Right hindlimb (tissue), 1 donor: ENCODE data around the gene CHD6.

Experiments used
- DNase-seq: peaks from one replicate; pipeline ENCODE4 v3.0.0-alpha.2; 2018

The CHD6 gene

GRCh38 chr20:41458761-41459160 is 159.4 kb downstream of the CHD6 start:
- DNase-seq: no peak

DNA sequence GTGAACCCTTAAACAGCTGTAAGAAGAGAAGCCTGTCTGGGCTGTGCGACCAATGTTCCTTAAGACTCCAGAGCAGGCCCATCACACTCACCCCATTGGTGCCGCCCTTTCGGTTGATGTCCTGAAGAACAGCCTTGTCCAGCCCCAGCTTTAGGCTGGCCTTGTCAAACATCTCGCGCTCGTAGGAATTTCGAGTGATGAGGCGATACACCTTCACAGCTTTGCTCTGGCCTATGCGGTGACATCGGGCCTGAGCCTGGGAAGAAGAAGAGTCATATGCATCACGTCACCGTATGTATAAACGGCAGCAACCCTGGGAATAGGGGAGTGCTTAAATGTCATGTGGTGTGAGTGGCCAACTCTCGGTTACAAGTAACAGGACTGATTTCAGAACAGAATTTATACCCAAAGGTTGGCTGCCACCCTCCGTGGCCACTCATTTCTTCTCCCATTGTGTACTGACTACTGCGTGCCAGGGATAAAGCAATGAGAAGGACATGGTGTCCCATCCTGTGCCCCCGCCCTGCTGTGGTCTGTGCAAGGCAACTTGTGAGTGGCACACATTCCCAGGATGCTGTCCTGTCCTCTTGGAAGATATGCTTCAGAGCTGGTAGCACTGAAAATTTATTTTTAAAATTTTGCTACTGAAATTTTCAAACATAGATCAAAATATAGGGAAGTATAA is 160.9 kb downstream of the CHD6 start:
- no peak for DNase-seq

- DNase-seq: no peak
Observed at GRCh38 chr20:41456351-41456750, 161.8 kb downstream of the CHD6 start.

- DNase-seq: no peak
Observed at GRCh38 chr20:41454250-41454649, 163.9 kb downstream of the CHD6 start.

GRCh38 chr20:41453010-41453950 is 164.9 kb downstream of the CHD6 start:
- DNase-seq: peak; percentile 76

DNA sequence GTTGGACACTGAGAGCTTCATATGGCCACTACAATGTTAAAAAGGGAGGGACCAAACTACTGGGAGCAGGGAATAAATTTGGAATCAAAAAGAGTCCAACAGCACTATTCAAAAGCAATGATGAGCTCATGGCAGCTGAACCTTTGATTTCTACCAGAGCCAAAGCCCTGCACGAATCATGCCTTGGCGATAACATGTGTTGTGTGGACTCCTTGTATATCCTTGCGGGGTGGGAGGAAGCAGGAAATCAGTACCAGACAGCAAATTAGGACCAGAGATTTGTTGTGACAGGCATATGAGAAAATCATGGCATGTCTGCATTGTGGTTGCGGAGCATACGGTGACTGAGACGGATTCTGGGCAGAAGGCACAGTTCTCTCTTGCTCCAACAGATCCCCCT is 166.0 kb downstream of the CHD6 start:
- DNase-seq: no peak

DNA sequence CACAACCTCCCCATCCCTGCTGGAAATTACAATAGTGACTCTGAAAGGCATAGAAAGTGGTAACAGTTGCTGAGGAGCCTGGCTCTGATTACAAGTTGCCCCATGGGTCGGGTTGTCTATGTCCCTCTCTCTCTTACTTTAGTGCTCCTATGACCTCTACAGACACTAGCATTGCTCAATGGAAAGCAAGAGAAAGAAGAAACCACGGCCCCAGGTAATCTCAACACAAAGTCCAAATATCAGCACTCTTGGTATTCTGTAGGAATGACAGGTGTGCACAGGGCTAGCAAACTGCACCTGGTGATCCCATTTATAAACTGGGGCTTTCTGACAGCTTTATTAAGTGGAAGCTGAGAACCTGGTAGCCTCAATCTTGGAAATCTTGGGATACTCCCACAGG is 171.2 kb downstream of the CHD6 start:
- DNase-seq: no peak

- DNase-seq: no peak
Observed at GRCh38 chr20:41446456-41446855, 171.7 kb downstream of the CHD6 start.

GRCh38 chr20:41444821-41445220 is 173.4 kb downstream of the CHD6 start:
- DNase-seq: no peak

DNA sequence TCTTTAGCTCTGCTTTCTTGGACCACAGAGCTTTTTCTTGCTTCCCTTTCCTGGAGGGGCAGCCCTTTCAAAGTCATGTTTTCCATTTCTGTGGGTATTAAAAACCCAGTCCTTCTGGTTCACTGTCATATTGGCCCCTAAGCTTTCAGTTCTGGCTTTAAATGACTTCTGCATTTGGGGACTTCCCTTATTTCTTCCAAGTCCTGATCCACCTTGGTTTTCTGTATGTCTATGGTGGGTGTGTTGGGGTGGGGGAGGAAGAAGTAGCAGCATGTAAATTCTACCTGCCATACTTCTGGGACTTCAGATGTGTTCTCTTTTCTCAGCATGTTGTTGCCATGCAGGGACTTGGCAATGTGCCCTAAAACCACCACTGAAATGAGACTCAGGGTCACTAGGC is 174.5 kb downstream of the CHD6 start:
- no peak for DNase-seq

DNA sequence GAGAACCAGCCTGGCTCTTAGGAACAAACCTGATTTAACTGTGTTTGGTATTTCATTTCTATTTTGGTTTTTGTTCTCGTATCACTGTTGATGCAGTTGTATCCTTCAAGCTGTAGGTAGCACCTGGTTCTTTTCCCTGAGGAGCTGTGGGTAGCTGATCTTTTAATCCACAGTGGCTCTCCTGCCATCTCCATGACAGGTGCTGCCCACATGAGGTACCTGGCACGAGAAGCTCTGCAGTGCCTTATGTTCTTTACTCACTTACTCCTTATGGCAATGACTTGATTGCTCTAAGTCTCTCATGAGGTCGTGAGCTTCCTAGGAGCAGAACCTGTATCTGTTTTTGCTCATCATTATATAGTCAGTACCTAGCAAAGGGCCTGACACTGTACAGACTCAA is 177.3 kb downstream of the CHD6 start:
- DNase-seq: no peak

GRCh38 chr20:41437836-41438235 is 180.3 kb downstream of the CHD6 start:
- no peak for DNase-seq

DNA sequence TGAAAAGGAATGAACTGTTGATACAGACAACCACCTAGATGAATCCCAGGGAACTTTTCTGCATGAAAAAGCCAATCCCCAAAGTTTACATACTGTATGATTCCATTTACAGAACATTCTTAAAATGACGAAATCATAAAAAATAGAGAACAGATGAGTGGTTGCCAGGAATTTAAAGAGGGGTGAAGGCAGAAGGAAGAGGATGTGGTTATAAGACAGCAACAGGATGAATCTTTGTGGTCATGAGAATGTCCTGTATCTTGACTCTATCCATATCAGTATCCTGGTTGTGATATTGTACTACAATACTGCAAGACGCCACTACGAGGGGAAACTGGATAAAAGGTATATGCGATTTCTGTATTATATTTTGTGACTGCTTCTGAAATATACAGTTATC is 181.5 kb downstream of the CHD6 start:
- DNase-seq: no peak

- no peak for DNase-seq
Observed at GRCh38 chr20:41433203-41433602, 185.0 kb downstream of the CHD6 start.

DNA sequence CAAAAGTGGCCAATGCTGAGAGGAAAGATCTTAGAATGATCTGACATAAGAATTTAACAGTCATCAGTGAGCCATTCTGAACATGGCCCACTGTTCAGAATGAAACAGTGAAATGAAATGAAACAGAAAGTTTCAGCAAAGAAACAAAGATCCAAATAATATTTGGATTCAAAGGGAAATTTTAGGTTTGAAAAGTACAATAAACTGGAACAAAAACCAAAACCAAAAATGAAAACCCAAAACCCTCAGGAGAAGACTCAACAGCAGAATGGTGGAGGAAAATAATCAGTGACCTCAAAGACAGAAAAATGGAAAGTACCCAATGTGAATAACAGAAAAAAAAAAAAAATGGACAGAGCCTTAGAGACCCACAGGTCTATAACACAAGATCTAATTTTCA is 185.4 kb downstream of the CHD6 start:
- DNase-seq: no peak

- DNase-seq: no peak
Observed at GRCh38 chr20:41428285-41428684, 189.9 kb downstream of the CHD6 start.

GRCh38 chr20:41427833-41428232 is 190.3 kb downstream of the CHD6 start:
- no peak for DNase-seq

DNA sequence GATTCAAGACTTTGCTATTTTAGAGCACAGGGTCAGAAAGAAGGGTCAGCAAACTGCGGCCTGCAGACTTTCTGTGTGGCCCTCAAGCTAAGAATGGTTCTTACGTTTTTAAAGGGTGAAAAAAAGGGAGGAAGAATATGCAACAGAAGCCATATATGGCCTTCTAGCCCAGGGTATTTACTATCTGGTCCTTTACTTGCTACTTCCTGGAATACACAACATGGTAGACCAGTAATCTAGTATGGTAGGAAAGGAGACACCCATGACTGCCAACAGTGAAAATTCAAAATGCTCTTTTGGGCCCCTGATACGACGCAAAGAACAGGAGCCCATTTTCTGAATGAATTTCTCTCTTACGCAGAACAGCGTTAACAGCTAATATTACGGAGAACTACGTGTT is 191.2 kb downstream of the CHD6 start:
- DNase-seq: no peak

DNA sequence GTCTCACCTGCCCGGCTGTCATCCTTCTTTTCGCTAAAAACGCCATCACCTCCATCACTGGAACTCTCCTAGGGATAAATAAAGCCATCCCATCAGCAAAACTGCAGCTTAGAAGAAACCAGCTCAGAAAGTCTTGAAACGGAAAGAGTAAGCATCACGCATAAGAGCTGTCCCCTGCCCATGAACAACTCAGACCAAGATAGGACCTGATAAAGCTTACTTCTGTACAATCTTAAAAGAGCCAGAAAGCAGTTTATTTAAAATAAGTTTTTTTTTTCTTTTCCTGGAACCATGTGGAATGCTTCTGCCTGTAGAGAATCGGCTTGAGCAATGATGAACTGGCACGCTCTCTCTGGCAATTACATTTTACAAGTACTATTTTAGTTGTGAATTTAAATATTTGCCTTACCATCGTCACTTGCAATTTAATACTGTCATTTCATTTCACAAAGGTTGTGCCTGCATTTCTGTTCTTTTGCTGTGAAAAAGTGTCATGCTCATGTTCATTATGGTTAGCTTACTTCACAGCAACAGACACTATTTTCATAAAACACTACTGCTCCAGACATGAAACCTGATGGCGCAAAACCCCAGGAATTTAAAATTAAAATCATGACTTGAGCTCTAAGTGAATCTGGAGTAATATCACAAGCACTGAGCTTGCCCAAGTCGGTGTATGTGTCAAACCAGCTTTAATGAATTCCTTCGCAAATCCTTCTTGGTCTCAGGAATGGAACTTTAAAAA is 191.9 kb downstream of the CHD6 start:
- no peak for DNase-seq

GRCh38 chr20:41425180-41425884 is 192.8 kb downstream of the CHD6 start:
- no peak for DNase-seq

- DNase-seq: no peak
Observed at GRCh38 chr20:41424546-41424945, 193.6 kb downstream of the CHD6 start.

DNA sequence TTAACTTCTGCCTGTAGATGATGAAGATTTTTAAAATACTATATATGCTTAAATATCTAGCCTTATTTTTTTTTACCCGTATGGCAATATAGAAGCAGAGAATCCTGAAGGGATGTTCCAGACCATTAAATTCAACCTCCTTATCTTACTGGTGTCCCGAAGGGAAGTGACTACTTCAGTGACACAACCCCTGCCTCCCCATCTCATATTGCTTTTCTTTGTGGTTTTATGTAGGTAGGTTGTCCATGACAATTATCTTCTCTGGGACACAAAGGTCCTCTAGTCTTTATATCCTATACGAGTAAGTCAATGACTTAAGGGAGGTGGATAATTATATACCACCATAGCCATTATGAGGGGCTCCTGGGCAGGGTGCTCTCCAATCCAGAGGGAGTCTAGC is 194.2 kb downstream of the CHD6 start:
- DNase-seq: no peak

- DNase-seq: no peak
Observed at GRCh38 chr20:41422953-41423352, 195.2 kb downstream of the CHD6 start.
